ENCODE data around the gene APOBEC4. TPM values are rescaled to one million over a fixed set of nuclear protein-coding genes. Genes with fewer than 3 reads are reported as not detected.

Gene APOBEC4
- total and polyA plus RNA-seq, 9 of the 15 experiments (the other 6 are each of a cell fraction or from before 2014, with no cell fraction given) = not detected

DNA sequence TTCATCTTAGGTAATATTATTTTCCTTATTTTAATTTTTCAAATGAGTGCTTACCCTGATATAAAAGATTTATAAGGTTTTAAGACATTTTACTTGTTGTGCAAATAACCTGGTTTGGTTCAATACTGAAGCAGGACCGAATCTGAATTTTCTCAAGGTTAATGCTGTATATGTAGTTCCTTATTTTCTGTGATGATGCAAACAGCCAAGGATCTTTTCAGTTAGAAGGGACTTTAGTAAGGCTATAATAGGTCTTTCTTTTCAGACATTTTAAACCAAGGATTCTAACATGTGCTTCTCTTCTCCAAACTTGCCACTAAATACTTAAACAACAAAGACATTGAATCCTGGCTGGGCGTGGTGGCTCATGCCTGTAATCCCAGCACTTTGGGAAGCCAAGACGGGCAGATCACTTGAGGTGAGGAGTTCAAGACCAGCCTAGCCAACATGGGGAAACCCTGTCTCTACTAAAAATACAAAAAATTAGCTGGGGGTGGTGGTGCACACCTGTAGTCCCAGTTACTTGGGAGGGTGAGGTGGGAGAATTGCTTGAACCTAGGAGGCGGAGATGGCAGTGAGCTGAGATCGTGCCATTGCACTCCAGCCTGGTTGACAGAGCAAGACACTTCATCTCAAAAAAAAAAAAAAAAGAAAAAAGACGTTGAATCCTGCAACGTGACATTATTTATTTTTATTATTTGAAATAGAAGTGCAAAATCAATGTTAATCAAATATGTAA, 14.3 kb downstream of the APOBEC4 start:
- TF ChIP-seq ZNF778 (CRISPR knock-in tag; IDR thresholded peaks at IDR 0.05) = no peak
- TF ChIP-seq, protein P1, sequence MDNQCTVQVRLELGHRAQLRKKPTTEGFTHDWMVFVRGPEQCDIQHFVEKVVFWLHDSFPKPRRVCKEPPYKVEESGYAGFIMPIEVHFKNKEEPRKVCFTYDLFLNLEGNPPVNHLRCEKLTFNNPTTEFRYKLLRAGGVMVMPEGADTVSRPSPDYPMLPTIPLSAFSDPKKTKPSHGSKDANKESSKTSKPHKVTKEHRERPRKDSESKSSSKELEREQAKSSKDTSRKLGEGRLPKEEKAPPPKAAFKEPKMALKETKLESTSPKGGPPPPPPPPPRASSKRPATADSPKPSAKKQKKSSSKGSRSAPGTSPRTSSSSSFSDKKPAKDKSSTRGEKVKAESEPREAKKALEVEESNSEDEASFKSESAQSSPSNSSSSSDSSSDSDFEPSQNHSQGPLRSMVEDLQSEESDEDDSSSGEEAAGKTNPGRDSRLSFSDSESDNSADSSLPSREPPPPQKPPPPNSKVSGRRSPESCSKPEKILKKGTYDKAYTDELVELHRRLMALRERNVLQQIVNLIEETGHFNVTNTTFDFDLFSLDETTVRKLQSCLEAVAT (IDR thresholded peaks at IDR 0.05) = no peak
- no peak for TF ChIP-seq HLTF (IDR thresholded peaks at IDR 0.05)
- no peak for TF ChIP-seq TRIM24 (IDR thresholded peaks at IDR 0.05)
- TF ChIP-seq CCNT2 (IDR thresholded peaks at IDR 0.05; ENCODE audit: borderline replicate concordance, extremely low read depth, insufficient read length, low read depth, low read length) = no peak
- TF ChIP-seq, protein P2, sequence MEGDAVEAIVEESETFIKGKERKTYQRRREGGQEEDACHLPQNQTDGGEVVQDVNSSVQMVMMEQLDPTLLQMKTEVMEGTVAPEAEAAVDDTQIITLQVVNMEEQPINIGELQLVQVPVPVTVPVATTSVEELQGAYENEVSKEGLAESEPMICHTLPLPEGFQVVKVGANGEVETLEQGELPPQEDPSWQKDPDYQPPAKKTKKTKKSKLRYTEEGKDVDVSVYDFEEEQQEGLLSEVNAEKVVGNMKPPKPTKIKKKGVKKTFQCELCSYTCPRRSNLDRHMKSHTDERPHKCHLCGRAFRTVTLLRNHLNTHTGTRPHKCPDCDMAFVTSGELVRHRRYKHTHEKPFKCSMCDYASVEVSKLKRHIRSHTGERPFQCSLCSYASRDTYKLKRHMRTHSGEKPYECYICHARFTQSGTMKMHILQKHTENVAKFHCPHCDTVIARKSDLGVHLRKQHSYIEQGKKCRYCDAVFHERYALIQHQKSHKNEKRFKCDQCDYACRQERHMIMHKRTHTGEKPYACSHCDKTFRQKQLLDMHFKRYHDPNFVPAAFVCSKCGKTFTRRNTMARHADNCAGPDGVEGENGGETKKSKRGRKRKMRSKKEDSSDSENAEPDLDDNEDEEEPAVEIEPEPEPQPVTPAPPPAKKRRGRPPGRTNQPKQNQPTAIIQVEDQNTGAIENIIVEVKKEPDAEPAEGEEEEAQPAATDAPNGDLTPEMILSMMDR (IDR thresholded peaks at IDR 0.05 in 2 of 3, conservative IDR thresholded peaks at IDR 0.05 in 1 of 3; ENCODE audit: insufficient read depth in 2 of 3, low read depth in 1 of 3, low read length in 3 of 3) = no peak
- TF ChIP-seq, protein P3, sequence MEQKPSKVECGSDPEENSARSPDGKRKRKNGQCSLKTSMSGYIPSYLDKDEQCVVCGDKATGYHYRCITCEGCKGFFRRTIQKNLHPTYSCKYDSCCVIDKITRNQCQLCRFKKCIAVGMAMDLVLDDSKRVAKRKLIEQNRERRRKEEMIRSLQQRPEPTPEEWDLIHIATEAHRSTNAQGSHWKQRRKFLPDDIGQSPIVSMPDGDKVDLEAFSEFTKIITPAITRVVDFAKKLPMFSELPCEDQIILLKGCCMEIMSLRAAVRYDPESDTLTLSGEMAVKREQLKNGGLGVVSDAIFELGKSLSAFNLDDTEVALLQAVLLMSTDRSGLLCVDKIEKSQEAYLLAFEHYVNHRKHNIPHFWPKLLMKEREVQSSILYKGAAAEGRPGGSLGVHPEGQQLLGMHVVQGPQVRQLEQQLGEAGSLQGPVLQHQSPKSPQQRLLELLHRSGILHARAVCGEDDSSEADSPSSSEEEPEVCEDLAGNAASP (IDR thresholded peaks at IDR 0.05) = no peak
- TF ChIP-seq, protein P4, sequence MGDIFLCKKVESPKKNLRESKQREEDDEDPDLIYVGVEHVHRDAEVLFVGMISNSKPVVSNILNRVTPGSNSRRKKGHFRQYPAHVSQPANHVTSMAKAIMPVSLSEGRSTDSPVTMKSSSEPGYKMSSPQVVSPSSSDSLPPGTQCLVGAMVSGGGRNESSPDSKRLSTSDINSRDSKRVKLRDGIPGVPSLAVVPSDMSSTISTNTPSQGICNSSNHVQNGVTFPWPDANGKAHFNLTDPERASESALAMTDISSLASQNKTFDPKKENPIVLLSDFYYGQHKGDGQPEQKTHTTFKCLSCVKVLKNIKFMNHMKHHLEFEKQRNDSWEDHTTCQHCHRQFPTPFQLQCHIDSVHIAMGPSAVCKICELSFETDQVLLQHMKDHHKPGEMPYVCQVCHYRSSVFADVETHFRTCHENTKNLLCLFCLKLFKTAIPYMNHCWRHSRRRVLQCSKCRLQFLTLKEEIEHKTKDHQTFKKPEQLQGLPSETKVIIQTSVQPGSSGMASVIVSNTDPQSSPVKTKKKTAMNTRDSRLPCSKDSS (IDR thresholded peaks at IDR 0.05; ENCODE audit: low read depth, partially characterized antibody) = no peak
- no peak for TF ChIP-seq PHB (CRISPR knock-in tag; IDR thresholded peaks at IDR 0.05)
- no peak for TF ChIP-seq SETDB1 (IDR thresholded peaks at IDR 0.05; ENCODE audit: low read length)
- ChIA-PET CTCF (ENCODE audit: low intra/inter-chr PET ratio) (no interaction called here), POLR2A (no interaction called here)
- H3K4me2 ChIP-seq (ENCODE audit: insufficient read depth, low read length) = no peak overlapping the region
- no peak overlapping the region for H2AFZ ChIP-seq (ENCODE audit: low read depth, low read length)
- in situ Hi-C loops (cut with MboI) = no loop called here
- H3K4me3 ChIP-seq = no peak overlapping the region
- WGBS (ENCODE audit: insufficient coverage, low coverage, missing lambda C conversion rate) = 3% methylated on average over 7 of the region's 7 CpGs
- intact Hi-C loops (cut with micrococcal nuclease) = loop anchor here (10.0 kb wide), 1 partner anchor 416 kb away; the partner anchor contains the start of gene TSEN15
- H4K20me1 ChIP-seq (replicated peaks; ENCODE audit: control insufficient read depth, insufficient read depth, low read length) = no peaks in the 10 kb centered on the region
- H3K9ac ChIP-seq (ENCODE audit: insufficient read depth in 1 of 2, low read depth in 2 of 2, low read length in 2 of 2) = no peak overlapping the region
- ATAC-seq (no peak), FAIRE-seq (no peak), DNase-seq (ENCODE audit: extremely low read depth in 1 of 4, low spot score in 3 of 4) (no peak)
- H3K27ac ChIP-seq (ENCODE audit: extremely low read depth, low read depth, low read length) = no peak overlapping the region
- no peaks in the 10 kb centered on the region for H3K9me1 ChIP-seq (ENCODE audit: control insufficient read depth, insufficient read depth, low read length)
- H3K79me2 ChIP-seq (ENCODE audit: control insufficient read depth, insufficient read depth, low read length) = peaks cover 17% of the 10 kb centered on the region
- no peaks in the 10 kb centered on the region for H3K36me3 ChIP-seq (ENCODE audit: control insufficient read depth, insufficient read depth, low read length)
- H3K9me3 ChIP-seq (replicated peaks; ENCODE audit: control insufficient read depth, insufficient read depth, low read depth, low read length) = no peaks in the 10 kb centered on the region
- peaks cover 8 to 12% of the 10 kb centered on the region in 2 experiments; a peak in 3 of 5 replicates for H3K27me3 ChIP-seq (ENCODE audit: control insufficient read depth in 2 of 2, insufficient read depth in 2 of 2, low read length in 2 of 2)
- no TSS peak for BruUV-seq (replicated peaks)
- peaks cover 0 to 15% of the 10 kb centered on the region in 2 experiments; a peak in 4 of 5 replicates for H3K4me1 ChIP-seq (replicated peaks in 1 of 2; ENCODE audit: control insufficient read depth in 2 of 2, insufficient read depth in 2 of 2, low read length in 2 of 2)
